NK-92 (cell line): ENCODE measurements around the gene SCN8A.

Source experiments
- DNase-seq: peaks from one replicate; lab custom pipeline; 2025; ENCODE audit not compliant: unreplicated experiment; lab: John Stamatoyannopoulos, UW

SCN8A gene

DNA sequence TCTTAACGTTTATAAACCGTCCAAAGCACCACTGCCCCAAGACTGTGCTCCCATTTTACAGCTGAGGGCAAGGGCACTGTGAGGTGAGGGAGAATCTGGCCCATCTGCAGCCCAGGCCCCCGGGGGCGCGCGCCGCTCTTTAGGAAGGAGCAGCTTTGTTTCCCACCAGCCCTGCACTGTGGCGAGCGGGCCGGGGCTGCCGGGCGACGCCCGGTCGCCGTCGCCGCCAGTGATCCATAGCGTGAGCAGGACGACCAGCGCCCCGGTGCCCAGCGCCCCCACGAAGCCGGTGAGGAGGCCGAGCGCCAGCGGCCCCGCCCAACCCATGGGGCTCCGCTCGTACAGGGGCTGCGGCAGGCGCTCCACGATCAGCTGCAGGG, 222.9 kb downstream of the SCN8A start:
- no peak for DNase-seq

DNA sequence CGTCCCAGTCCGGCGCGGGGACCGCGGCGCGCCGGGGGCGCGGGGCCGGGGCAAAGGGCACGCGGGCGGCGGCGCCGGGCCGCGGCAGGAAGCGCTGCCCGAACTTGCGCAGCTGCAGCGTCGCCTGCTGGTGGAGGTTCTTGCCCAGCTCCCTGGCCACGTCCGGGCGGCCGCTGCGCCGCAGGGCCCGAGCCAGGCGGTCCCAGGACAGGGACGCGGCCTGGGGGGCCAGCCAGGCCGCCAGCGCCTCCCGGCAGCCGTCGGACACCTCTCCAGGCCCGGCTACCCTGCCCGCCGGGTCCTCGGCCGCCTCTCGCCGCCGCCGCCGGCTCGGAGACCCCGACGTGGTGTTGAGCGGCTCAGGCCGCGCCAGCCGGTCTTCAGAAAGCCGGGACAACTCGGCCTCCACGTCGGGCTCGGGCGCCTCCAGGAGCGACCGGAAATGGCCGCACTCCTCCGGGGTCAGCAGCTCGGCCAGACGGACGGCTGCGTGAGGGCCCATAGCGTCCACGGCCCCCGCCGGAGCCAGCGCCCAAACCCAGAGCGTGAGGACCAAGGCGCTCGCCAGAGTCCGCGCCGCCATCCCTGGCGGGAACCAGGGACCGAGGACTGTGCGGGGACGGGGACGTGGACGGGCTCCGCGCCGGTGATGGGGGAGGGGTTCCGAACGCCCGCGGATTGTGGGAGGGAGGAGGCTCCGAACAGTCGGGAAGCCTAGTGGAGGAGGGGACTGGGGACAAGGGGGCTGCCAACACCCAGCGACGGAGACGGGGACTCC, 223.5 kb downstream of the SCN8A start:
- DNase-seq, result no peak

DNA sequence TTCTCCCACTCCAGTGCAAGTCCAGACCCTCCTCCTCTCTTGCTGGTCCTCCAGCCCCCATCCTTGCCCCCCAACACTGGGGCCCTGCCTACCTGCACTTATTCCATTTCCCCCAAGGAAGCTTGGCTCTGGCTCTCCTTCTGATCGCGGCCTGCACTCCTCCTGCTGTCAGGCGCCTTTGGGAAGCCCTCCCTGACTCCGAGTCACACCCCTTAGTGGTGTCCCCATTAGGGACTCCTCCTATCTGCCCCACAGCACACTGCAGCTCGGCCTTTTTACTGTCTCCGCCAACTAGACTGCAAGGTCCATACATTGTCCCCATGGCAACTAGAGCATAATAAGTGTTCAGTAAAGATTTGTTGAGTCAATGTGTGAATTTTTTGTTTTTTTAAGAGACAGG, 224.5 kb downstream of the SCN8A start:
- no peak for DNase-seq

- no peak for DNase-seq
Measured at GRCh38 chr12:51817027-51817953, 226.3 kb downstream of the SCN8A start.

GRCh38 chr12:51818086-51818485, 227.1 kb downstream of the SCN8A start:
- DNase-seq, result no peak

DNA sequence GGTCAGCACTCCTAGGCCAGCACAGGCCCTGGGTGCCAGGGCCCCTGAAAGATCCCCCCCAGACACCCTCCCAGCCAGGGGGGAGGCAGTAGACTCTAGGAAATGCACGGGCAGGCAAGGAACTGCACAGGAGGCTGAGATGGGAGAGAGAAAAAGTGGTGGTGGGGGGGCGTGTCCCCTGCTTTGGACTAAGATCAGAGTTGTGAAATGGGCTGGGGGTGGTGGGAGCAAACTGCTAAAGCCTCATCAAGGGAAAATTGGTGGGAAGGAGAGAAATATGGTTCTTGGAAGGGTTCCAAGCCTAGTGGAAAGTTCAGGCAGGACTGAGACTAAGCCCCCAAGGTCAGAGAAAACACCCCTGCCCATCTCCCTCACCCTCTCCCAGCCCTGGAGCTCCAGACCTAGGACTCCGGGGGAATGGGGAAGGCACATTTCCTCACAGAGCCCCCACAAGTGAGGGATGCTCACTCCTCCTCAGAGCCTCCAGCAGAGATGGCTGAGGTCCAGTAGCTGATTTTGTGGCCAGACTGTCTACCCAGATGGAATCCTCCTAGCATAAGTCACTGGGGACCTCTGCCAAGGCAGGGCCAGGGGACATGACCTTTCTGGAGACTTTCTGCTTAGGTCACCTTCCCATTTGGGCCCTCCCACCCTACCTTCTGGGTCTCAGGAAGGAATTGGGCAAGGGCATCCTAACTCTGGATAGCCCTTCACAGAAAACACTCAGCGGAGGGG, 227.7 kb downstream of the SCN8A start:
- DNase-seq, result no peak

DNA sequence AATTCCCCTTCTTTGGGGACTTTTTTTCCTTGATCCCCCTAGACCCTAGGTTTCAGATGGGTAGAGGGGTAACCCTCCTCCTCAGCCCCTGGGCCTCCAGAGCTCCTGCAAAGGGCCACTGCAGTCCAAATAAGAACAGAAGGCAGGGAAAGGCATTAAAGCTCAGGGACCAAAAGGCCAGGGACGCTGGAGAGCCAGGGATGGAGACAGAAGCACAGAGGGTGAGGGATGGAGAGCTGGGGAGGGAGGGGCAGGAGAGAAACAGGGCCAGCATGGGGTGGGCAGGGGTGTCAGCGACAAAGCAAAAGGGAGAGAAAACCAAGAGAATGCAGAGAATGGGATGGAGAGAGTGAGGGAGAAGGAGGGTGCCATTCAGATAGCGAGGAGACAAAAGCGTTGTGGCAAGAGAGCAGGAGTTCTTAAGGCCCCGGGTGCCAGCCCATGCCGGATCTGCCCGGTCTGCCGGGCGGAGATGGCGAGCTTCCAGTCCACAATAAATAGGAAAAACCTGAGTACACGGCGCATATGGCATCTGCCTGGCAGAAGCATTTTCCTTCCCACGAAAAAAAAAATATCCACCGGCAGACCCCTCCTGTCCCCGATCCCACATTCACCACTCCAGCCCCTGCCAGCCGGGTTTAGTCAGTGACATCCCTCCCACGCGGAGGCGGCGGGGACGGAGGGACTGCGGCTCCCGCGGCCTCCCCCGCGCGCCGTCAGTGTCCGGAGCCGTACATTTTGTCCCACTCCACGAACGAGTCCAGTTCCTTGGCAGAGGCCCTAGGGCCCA, 228.9 kb downstream of the SCN8A start:
- DNase-seq, result no peak

GRCh38 chr12:51820526-51821439, 229.8 kb downstream of the SCN8A start:
- DNase-seq, result no peak

GRCh38 chr12:51821440-51822260, 230.6 kb downstream of the SCN8A start:
- DNase-seq, result no peak

- no peak for DNase-seq
Measured at GRCh38 chr12:51822261-51822616, 231.2 kb downstream of the SCN8A start.

DNA sequence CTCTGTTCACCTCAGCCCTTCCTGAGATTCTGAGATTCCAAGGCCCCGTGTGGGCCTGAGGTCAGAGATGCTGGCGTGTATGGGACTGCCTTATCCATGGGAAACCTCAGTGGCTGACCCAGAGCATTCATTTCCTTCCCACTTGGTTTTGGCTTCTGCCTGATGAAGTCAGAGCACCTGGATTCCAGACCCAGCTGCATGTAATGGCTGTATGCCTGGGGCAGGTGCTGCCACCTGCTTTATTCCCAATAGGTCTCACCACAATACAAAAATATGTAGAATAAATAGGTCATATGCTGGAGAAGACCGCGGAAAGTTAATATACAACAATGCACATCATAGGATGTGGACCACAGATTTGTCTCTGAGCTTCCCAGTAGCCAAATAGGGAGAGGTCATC, 231.9 kb downstream of the SCN8A start:
- DNase-seq, result no peak

- DNase-seq, result no peak
Measured at GRCh38 chr12:51823875-51824565, 233.0 kb downstream of the SCN8A start.

DNA sequence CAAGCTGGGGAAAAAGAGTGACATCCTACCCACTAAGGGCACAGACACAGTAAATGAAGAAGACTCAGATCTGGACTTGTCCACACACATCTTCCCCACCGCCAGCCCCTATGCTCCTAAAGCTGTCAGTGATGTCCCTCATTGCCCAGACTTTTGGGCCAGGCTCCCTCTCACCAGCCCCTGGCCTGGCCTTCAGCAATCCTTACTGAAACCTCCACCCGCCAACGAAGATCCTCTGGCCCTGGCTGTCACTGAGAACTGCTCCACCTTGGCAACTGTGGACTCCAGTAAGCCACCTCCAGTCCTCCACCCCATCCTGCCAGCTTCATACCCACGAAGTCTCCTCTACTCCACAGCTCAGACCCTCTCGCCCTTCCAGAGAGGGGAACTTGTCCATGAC, 234.2 kb downstream of the SCN8A start:
- no peak for DNase-seq

DNA sequence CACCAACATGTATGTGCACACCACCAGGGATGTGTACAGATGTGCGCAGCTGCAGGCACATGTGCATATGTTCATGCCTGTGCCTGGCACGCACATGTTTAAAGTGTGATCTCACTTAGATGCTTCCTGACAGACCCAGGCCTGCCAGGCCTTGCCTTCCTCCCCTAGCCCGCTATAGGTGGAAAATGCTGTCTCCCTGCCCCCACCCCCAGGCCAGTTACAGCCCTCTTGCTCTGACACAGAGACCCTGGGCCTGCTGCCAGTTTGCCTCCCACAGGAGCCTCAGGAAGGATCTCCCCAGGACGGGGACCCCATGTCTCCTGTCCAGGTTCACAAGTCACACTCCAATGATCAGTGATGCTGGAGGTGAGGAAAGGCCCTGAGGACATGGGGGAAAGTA, 235.8 kb downstream of the SCN8A start:
- no peak for DNase-seq

DNA sequence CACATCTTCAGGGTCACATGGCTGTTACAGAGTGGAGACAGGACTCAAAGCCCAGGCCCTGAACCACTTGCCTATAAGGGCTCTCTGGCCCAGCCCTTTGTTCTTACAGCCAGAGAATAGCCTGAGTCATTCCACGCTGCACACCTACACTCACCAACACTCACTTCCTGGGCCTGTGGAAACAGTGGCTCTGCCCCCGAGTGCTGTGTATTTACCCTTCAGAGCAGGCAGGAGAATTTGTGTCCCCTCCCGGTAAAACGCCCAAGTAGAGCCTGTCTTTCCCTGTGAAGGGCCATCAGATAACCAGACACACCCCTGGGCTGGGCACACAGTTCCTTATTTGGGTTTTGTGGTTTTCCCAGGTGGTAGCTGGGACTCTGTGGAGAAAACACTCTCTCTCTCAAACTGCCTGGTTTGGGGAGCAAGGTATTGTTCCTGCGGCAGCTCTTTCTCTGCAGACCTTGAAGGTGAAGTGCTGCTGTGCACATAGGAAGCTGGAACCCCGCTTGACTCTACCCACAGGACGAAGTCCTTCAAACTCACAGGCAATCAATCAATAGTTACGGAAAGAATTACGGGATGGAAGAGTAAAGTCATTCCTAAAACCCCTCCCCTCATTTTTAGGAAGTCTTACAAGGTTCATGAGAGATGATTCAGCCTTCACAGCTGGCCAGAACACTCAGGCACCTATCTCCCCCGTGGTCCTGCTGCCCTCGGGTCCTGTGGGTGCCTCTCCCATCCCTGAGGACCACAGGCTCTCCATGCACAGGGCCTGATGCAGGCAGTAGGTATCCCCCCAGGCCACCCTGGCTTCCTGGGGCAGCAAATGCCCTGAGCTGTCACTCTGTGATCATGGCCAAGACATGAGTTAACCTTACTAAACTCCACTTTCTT, 237.1 kb downstream of the SCN8A start:
- DNase-seq, result no peak

GRCh38 chr12:51829011-51829481, 238.0 kb downstream of the SCN8A start:
- no peak for DNase-seq

GRCh38 chr12:51829641-51830040, 238.6 kb downstream of the SCN8A start:
- no peak for DNase-seq
